Measurements from ENCODE around the gene HPS5.

- TF ChIP-seq CTCF (IDR thresholded peaks at IDR 0.05; ENCODE audit: low read depth, low read length) (no peak), POLR2A (IDR thresholded peaks at IDR 0.05; ENCODE audit: extremely low read depth, insufficient read length) (no peak), MAX (IDR thresholded peaks at IDR 0.05; ENCODE audit: low read depth, low read length) (no peak)
These were observed 42.6 kb upstream of the HPS5 start for GRCh38 chr11:18364495-18365073.
